NCI-H510A treated with DMSO at 0.1 percent for 48 hours (cell line): ENCODE data around the gene GALNT18.

Experiments
- DNase-seq: peaks from one replicate; lab custom pipeline; 2025; lab: John Stamatoyannopoulos, UW

Gene GALNT18

DNA sequence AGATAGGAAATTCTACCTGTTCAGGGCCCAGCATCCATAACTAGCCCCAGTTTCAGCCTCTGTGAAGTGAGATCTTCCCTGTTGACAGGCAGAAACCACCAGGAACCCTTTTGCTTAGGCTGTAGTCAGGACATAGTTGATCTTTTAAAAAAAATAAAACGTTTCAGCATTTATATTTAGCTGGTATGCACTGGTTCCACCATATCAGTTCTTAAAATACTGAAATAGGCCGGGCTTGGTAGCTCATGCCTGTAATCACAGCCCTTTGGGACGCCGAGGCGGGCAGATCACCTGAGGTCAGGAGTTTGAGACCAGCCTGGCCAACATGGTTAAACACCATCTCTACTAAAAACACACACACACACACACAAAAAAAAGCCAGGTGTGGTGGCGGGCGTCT is 35.3 kb downstream of the GALNT18 start:
- DNase-seq = no peak

DNA sequence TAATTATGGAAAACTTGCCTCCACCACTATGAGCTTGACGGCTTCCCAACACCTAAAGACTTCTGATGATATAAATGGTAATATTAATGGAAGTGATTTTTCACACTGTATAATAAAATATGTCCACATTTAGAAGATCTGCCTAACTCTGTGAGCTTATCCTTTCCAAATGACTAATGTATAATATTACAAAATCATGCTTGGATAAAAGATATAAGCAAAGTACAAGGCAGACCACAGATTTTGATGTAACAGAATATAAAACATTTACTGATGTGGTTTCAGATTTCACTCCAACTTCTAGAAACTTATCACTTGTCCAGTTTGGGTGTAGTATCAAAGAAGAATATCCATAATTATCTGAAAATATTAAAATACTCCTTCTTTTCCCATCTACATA is 36.9 kb downstream of the GALNT18 start:
- no peak for DNase-seq

DNA sequence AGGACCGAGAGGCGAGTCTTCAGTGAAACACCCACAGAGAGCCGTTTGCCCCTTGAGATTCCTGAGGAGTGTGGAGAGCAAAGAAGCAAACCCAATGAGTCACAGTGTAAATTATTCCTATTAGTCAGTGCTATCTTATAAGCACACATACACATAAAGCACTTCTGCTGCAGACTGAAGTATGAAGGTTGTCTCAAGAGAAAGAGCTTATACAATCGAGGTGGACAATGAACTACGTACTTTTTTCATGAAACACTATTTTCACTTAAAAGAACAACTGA is 37.3 kb downstream of the GALNT18 start:
- no peak for DNase-seq

DNA sequence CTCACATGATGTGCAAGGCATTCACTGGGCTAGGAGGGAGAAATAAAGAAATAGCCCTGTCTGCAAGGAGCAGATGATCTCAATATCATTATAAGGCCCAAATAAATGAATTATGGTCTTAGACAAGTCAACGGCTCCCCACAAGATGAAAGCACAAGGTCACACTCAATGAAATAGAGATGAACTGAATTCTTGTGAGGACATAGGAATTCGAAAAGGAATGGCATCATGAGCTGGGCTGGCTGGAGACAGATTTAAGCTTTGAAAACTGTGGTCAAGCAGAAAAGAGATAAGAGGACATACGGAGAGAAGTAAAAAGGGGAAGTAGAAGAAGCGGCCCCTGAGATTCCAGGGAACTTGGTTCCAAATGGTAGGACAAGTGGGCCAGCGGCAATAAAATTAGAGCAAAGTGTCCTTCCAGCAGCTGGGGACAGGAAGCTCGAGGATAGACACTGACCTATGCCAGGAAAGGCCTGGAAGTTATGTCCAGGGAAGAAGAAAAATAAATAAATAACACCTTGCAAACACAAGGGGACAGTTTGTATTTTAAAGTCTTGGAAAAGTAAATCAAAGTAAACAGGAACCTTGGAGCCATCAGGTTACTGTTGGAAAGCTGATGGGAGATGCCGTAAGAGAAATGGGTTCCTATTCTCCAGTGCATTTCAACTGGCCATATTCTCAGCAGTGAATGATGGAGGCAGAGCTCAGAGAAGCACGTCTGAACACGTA is 37.8 kb downstream of the GALNT18 start:
- DNase-seq = no peak

DNA sequence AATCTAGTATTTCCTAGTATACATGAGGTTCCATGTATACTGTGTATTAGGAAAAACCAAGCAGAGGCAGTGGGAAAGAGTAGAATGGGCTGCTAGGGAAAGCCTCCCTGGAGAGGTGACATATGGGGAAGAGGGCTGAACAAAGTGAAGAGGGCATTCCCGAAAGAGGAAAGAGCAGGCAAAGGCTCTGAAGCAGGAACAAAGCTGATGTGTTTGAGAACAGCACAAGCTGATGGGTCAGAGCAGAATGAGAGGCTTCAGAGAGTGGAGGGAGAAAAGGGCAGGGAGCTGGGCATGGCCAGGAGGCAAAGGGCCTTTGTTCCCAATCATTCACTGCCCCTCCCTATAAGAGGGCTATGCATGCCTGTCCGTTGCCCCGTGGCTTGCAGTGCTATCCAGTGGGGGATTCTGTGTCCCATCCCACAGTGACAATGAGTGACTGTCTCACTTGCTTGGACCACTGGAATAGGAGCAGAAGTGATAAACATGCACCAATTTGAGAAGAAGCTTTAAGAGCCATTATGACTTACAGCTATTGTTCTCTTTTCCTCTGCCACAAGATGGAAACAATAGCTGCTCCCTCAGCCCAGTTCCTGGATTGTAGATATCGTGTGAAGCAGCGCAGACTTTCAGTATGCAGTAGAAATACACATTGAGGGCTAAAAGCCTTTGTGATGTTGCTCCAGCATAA is 39.6 kb downstream of the GALNT18 start:
- no peak for DNase-seq

DNA sequence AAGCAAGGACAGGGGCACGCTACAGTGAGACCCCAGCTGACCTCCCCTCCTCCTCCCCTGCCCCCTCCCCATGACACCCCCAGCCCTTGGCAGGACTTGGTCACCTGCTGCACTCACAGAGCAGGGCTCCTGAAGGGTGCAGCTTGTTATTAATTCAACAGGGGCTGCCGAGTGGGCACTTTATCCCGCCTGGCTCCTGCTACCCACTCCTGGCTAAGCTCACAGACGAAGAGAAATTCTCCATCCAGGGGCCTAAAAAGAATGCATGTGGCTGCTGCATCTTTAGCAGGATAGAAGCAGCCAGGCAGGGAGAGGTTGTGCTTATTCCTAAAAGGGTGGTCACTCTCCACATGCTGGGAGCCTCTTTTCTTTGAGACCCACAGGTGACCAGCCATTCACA is 40.3 kb downstream of the GALNT18 start:
- no peak for DNase-seq

DNA sequence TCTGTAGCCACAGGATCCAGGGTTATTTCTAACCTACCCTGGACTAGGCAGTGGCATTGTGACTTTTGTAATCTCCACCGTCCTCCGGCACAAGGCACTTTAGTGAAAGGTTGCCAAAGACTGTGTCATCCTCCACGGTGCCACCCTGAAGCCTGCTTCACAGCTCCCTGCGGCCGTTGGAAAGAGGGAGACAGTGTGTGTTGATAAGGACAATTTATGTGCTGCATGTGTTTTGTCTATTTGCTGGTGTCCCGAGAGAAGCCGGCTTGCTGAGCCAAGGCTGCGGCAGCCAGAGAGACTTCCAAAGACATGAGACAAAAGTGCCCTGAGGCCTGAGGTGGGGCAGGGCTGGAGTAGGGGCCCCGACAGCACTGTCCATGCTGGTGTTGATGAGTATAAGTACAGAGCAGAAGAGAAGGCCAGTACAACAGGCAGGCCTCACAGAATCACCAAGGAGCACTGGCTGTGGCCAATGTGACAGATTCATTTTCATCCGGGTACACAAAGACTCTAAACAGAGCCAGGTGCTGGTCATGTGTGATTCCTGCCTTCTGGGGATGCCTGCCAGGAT is 40.9 kb downstream of the GALNT18 start:
- DNase-seq = no peak

DNA sequence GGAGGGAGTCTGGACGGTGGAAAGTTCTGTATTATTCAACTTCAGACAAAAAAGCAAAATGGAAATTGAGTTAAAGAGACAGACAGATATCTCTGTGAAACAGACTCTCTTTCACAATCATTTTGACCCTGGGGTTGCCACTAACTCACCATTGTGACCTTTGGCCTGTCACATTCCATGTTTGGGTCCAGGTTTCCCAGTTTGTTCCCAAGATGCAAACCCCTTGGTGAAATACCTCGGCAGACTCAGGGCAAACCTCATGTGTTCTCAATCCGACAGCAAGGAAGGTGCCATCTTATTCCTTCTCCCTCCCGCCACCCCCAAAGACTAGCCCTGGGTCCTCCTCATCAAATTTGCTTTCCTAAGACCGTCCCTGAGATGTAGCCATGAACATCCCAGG is 41.8 kb downstream of the GALNT18 start:
- no peak for DNase-seq

DNA sequence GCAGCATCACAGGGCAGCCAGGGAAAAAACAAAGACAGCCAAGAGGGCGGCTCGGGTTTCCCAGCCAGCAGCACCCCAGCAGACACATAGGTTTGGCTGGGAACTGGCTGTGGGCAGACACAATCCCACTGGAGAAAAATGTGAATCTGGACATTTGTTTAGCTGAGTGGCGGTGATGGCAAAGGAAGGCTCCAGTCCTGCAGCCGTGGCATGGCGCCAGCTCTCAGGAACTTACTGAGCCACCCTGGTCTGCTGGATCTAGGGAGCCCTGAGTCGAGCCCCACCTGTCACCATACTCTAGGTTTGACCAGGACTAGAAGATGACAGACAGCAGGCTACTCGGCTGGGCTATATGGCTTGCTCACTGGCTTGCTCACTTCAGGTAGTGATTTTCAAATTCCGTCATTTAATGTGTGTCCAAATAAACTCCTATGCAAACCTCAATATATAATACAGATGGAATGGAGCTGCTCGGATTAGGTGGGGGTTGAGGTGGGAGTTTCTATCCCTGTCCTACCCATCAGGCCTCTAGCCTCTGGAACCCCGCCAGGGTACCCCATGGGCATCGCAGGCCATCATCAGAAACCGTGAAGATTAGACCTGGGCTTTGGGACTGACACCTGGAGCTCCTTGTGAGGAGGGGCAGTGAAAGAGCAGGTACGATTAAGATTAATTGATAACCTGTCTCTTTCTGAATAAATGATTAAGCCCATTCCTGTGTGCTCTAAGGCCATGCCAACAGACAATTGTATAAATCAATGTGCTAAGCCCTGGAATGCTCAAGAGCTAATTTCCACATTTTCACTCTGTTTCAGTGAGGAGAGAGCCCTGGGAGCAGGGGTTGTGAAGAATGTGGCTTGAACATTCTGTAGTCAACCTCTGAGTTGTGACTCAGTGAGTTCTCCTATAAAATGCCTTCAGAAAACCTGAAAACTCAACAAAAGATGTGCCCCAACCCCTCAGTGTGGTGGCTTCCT is 42.5 kb downstream of the GALNT18 start:
- no peak for DNase-seq

DNA sequence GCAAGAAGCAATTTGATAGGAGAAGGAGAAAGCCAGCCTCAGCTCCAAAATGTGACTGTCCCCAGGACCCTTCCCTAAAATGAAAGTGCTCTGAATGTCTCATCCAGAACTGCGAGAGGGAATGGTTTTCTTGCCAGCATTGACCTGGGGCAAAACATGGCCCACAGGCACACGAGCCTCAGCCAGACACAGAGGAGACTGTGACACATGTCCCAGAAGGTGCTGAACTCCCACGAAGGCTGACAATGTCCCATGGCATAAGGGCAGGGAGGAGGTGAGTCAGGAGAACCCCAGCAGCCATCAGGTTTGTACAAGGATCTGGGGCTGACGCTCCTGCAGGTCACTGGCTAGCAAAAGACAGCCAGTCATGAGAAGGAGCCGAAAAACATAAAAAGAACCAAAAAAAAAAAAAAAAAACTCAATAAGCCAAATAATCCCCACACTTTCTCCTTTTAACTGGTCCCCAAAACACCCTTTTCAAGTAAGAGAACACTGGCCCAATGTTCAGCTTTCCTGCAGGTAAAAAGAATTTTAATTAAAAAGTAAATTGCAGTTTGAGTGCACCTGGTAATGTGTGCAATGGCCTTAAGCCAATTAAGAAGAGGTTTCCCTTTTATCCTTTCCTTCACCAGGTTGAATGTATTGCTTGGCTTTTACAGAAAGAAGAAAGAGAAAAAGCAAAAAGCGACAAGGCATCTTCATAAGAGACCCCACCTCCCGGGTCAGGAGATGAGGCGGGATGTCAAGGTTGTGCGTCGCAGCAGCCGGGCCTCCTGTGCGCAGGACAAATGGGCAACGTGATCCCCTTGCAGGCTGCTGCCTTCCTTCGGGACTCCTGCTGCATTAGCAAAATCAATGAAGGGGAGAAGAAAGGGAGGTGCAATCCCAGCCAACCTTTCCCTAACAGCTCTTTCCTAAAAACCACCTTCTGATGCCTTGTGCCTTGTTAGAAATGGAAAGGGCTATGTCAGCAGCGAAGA is 43.6 kb downstream of the GALNT18 start:
- DNase-seq = no peak

DNA sequence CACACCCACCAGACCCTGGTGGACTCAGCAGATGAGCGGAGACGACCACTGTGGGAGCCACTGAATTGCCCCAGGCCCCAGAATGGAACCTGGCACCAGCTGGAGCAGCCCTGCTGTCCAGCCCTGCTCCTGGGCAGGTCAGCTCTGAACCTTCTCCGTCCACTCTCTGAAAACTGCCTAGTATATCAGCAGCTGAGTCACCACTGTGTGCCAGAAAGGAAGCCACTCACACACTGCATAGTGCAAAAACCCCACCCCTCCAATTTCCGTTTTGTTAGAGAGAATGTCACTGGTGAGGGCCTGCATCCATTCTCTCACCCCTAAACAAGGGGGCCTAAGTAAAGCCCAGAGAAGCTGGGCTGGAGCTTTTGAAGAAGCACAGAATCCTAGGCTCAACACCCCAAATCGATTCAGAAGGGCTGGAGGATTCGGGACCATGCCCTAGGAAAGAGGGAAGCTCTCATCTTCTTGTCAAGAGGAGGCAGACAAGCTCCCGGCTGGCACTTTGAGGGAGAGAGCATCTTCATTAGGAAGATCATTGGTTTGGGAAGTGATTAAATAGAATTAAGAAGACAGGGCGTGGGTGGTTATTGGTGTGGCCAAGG is 44.5 kb downstream of the GALNT18 start:
- DNase-seq = no peak

DNA sequence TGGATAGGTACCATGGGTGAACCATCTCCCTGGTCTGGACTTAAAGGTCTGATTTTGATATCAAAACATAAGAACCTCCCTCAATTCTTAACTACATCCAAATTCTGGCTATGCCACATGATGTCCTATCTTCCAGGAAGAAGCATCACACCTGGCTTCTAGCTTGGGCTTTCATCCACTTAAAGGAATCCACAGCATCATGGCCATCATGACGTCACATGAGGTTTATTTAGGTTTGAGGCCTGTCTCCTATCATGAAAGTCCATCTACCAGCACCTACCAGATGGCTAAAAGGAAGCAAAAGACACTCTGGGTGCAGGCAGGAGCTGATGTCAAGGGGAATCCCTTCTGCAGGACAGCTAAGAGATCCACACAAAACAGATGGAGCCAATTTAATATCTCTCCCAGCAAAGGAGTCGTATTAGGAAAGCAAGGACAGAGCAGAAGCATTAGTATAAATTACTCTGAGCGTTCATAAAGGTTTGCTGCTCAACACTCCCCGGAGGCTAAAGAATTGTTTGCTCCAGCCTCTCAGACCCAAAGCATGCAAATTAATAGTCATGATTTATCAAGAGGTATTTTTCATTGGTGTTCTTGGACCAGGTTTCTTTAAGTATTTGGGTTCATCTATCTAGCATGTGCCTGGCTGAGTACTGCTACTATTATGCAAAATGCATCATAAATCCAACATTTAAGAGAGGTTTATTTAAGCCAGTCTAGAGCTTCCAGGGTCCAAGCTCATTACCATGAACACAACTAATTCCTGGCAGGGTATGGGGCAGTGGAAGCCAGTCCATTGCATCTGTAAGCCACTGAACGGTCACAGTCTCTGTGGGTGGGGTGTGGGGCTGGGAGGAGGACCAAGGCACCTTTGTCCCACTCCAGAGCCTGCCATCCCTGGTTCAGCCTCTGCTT is 47.2 kb downstream of the GALNT18 start:
- no peak for DNase-seq

DNA sequence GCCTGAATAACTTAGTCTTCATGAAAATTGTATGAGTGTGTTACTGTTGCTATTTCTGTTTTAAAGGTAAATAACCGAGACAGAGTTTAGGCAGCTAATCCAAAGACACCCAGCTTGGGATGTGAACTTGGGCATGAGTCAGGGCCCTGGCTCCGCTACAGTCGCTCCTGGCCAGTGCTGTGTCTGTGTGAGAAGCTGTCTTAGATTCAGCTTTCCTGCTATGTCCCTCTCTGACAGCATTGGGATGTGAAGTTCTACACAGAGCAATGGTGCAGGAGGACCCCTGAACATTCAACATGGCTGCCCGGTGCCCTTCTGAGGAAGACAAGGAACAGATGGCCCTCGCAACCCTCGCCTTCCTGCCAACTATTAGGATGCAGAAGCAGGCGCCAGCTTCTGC is 49.4 kb downstream of the GALNT18 start:
- DNase-seq = no peak

DNA sequence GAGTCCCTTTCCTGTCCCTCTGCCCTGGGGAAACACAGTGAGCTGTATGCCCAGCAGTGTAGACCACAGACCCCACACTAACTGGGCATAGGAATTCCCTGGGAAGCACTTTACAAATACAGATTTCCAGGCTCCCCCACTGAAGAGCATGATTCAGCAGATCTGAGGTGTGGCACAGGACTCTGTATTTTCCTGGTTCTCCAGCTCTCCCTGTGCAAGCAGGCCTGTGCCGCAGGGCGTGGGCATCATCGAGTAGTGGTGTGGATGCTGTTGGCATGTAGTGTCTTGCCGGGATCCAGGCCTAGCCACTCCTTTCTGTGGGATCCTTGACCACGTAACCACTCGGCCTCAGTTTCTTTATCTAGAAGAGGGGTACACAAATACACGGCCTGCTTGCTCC is 49.9 kb downstream of the GALNT18 start:
- DNase-seq = no peak

DNA sequence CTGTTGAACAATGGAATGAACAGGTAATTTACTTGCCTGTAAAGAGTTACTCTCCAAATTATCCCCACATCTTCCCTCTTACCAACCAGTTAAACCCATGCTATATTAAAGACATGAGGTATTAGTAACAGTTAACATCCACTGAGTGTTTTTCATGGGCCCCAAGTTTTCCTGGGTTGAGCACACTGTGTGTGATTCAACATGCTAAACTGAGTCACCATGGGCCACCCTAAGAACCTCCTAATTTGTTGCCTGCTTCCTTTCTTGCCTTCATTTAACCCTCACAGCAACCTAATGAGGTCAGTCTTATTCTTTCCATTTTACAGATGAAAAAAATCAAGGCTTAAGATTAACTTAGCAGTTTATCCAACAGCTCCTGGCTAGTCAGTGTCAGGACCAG is 51.0 kb downstream of the GALNT18 start:
- no peak for DNase-seq

DNA sequence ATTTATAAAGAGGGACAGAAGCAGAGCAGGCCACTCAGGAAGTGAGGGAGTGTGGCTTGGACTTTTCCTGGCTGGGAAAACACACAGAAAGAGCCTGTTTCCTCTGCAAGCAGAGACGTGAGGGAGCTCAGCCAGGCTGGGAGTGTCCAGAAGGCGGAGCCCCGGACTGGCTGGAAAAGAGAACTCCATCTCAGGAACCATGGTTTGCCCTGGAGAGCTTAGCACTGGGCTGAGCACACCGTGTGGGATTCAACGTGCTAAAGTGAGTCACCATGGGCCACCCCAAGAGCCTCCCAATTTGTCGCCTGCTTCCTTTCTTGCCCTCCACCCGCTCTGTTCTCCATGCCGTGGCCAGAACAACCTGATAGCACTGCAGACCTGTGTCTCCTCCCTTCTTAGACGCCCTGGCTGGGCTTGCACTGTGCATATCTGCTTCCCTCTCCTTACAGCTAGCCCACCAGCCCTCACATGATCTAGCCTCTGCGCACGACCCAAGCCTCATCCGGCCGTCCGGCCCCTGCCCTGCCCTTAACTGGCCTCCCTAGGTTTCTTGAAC is 51.8 kb downstream of the GALNT18 start:
- DNase-seq = no peak

DNA sequence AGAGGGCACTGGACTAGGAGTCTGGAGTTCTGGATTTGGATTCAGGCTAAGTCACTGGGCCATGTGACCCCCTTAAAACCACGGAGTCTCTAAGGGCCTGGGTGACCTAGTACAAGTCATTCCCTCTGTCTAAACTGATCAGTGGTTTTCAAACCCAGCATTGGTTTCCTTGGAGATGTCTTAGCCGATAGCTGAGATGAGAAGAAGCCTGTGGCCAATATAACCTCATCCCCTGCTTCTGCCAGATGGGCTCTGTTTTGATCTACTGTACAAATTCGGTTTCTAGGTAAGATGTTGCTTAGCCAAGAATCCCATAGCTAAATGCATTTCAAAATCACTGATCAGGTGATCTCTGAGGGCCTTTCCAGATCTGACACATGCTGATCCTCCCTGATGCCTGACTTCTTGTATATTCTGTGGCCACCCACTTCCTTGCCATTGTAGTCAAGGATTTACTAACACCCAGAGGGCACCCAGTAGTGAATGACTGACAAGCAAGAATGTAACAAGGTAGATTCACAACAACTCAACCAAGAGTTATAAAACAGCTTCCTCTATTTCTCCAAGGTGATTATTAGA is 53.1 kb downstream of the GALNT18 start:
- DNase-seq = no peak

DNA sequence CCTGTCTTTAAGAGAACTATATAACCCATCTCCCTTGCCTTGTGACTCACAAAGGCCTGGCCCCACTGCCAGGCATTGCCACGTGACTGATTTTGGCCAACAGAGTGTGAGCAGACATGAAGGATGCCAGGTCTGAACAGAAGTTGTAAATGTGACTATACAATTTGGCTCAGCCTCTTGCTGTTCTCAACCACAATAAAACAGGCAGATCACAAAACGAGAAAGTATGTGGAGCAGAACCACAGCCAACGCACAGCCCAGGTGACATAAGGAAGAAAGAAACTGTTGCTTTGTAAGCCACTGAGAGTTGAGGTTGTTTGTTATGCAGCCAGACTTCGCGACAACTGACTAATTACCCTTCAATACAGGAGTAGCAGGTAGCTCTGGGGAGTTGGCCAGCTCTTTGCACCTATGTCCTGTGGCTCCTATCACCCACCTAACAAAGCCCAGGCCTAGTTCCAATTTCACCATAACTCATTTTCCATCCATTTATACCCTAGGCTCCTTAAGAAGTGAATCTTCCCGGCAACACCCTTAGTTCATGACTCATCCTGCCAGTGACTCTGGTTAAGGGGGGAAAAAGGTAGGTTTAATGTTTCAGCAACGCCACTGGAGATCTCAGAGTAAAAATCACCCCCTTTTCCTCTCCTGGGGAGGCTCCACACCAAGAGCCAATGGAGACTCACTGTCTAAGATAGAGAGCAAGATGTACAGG is 53.7 kb downstream of the GALNT18 start:
- no peak for DNase-seq

DNA sequence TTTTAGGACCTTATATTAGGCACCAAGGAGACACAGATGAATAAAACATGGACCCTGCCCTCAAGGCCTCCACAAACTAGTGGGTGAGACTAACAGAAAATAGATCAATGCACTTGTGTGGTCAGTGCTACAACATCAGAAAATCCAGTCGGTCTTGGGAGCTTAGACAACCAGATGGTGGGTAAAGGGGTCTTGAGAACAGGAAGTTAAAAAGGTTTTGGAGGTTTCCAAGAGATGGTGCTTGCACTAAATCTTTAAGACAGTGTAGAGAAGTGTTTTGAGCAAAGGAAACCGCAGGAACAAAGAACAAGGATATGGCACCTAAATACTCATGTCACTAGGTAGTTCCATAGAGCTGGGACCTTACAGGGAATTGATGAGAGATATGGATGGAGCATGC is 56.2 kb downstream of the GALNT18 start:
- DNase-seq = no peak
